Sigmoid colon (tissue), 4 donors: ENCODE data around the gene INPP5E.

Source experiments
- CTCF ChIP-seq, 4 experiments: fragments of 450-650 bp in 3 of 4; fragments of 200-600 bp in 1 of 4; IDR thresholded peaks; one replicate each; pipeline ENCODE4 v1.5.1; 2016 to 2019; ENCODE audit warnings: antibody characterized with exemption in 4 of 4, mild to moderate bottlenecking in 3 of 4, moderate library complexity in 2 of 4
- EP300 ChIP-seq, 4 donors: sonication (generic); formaldehyde crosslinking; IDR thresholded peaks; one replicate each; pipeline ENCODE4 v1.6.1; 2017; ENCODE audit warnings: antibody characterized with exemption in 4 of 4
- POLR2A ChIP-seq, 2 donors: fragments of 450-650 bp; IDR thresholded peaks; one replicate each; pipeline ENCODE4 v1.6.1; 2016; ENCODE audit warnings: antibody characterized with exemption in 2 of 2, mild to moderate bottlenecking in 2 of 2, moderate library complexity in 2 of 2
- POLR2AphosphoS5 ChIP-seq, 4 donors: sonication (generic); formaldehyde crosslinking; IDR thresholded peaks; one replicate each; pipeline ENCODE4 v1.6.1; 2017; ENCODE audit warnings: antibody characterized with exemption in 4 of 4

DNA sequence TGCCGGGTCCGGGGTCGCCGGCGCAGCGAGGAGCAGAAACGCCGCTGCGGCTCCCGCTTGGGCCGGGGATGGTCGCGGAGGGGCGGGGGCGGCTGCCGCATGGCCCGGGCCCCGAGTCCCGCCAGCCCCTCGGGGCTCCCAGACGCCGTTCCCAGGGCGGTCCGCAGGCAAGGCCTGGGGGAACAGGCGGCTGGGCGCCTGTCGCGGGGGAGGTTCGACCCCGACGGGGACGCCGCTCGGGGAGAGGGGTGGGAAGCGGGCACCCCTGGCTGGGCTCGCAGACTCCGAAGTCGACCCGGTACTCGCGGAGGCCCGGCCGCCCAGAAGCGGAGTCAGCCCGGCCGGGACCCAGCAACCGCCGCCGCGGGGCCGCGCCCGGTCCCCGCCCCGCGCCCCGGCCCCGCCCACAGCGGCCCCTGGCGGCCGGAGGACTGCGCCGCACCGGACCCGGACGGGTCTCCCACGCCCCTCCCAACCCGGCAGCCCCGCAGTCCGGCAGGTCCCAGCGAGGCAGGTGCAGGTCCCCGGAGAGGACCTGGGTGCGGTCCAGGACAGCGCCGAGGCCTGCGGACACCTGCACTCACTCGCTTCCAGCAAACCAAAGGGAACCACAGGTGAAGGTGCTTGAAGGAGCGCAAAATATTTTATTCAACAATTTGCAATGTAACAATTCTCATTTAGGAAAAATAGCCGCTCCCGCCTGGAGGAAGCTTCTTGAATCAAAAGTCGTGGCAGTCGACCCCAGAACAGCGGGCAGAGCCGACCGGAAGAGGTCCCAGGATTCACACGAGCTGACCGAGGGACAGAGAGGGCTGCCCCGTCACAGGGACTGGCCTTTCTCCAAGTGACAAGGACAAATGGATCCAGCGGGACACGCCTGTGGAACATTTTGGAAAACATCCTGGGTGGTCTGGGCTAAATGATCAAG lies at the start of gene INPP5E:
- TF ChIP-seq CTCF (IDR thresholded peaks at IDR 0.05), result peak in 3 of 4 experiments; percentile 25 to 60 (median 49)
- no peak for TF ChIP-seq POLR2A (IDR thresholded peaks at IDR 0.05)
- no peak for TF ChIP-seq EP300 (IDR thresholded peaks at IDR 0.05)
- peak in 2 of 4 donors; percentile 61 to 71 for TF ChIP-seq POLR2AphosphoS5 (IDR thresholded peaks at IDR 0.05)
